Fibroblast of lung (primary cell): ENCODE measurements around the gene ING1. TPM values are rescaled to one million over a fixed set of nuclear protein-coding genes. Genes with fewer than 3 reads are reported as not detected.

Experiments
- DNase-seq, 2 donors: peaks; one replicate each; pipeline versions ENCODE4 v3.0.0 to v3.0.0-alpha.2; 2010; ENCODE audit warnings: low read depth in 2 of 2
- H2AFZ ChIP-seq: 2 replicates; pipeline ENCODE4 v1.5.1; 2012; ENCODE audit warnings: low read length, control low read depth, inconsistent platforms
- H3K27ac ChIP-seq: 2 replicates; pipeline ENCODE4 v1.5.1; 2011; ENCODE audit warnings: low read length, control low read depth; ENCODE audit not compliant: insufficient read depth
- H3K27me3 ChIP-seq: 2 replicates; pipeline ENCODE4 v1.5.1; 2011; ENCODE audit warnings: mild to moderate bottlenecking, low read length; ENCODE audit not compliant: control insufficient read depth, insufficient read depth
- H3K36me3 ChIP-seq: 2 replicates; pipeline ENCODE4 v1.5.1; 2011; ENCODE audit warnings: low read length; ENCODE audit not compliant: control insufficient read depth, insufficient read depth
- H3K4me1 ChIP-seq: 2 replicates; pipeline ENCODE4 v1.5.1; 2011; ENCODE audit warnings: low read length; ENCODE audit not compliant: control insufficient read depth, insufficient read depth; ENCODE audit errors: extremely low read depth
- H3K4me2 ChIP-seq: 2 replicates; pipeline ENCODE4 v1.5.1; 2011; ENCODE audit warnings: low read length, control low read depth; ENCODE audit not compliant: insufficient read depth; ENCODE audit errors: extremely low read depth
- H3K4me3 ChIP-seq, 4 experiments: fragments of 200-600 bp in 1 of 4; sonication (generic) in 1 of 4; replicated peaks in 1 of 4; 2 replicates each; pipeline ENCODE4 v1.5.1; 2011 to 2016; ENCODE audit warnings: low read length in 4 of 4, low read depth in 3 of 4, mild to moderate bottlenecking in 3 of 4, control low read depth in 2 of 4, inconsistent platforms in 1 of 4, mixed read lengths in 1 of 4; ENCODE audit not compliant: insufficient read depth in 1 of 4; ENCODE audit errors: control extremely low read depth in 1 of 4
- H3K79me2 ChIP-seq: 2 replicates; pipeline ENCODE4 v1.5.1; 2012; ENCODE audit warnings: mild to moderate bottlenecking, low read length, inconsistent platforms; ENCODE audit not compliant: control insufficient read depth, insufficient read depth
- H3K9ac ChIP-seq: 2 replicates; pipeline ENCODE4 v1.5.1; 2011; ENCODE audit warnings: mild to moderate bottlenecking, low read length, control low read depth; ENCODE audit not compliant: insufficient read depth
- H3K9me3 ChIP-seq: 2 replicates; pipeline ENCODE4 v1.5.1; 2012; ENCODE audit warnings: low read depth, low read length; ENCODE audit not compliant: control insufficient read depth, insufficient read depth
- H4K20me1 ChIP-seq: 2 replicates; pipeline ENCODE4 v1.5.1; 2011; ENCODE audit warnings: low read length; ENCODE audit not compliant: control insufficient read depth, insufficient read depth; ENCODE audit errors: extremely low read depth
- CTCF ChIP-seq, 2 donors: IDR thresholded peaks in 1 of 2; conservative IDR thresholded peaks in 1 of 2; 1 replicate in 1 of 2; 2 replicates in 1 of 2; pipeline ENCODE4 v1.5.1; 2011 to 2012; ENCODE audit warnings: low read length in 2 of 2, control low read depth in 1 of 2, inconsistent platforms in 1 of 2, low read depth in 1 of 2, mild to moderate bottlenecking in 1 of 2
- EZH2 ChIP-seq: IDR thresholded peaks from 2 replicates; pipeline ENCODE4 v1.5.1; 2012; ENCODE audit warnings: low read length, control low read depth, mild to moderate bottlenecking; ENCODE audit errors: missing control alignments
- polyA plus RNA-seq, 2 donors: library from polyadenylated mRNA; depleted of rRNA in 1 of 2; stranded (reverse) in 1 of 2; unstranded in 1 of 2; fragments of >200 nt; gene quantifications; 2 replicates each; pipeline ENCODE4 v1.2.1, GENCODE V29; 2011 to 2012; ENCODE audit warnings: missing spikeins in 1 of 2
- total RNA-seq: library from RNA; depleted of rRNA; stranded (reverse); fragments of >200 nt; gene quantifications from 2 replicates; pipeline ENCODE4 v1.2.1, GENCODE V29; 2014

ING1 gene
- total and polyA plus RNA-seq, 2 donors (not counting 1 experiment from before 2014, with no cell fraction given), result 7.9 to 13.0 TPM

DNA sequence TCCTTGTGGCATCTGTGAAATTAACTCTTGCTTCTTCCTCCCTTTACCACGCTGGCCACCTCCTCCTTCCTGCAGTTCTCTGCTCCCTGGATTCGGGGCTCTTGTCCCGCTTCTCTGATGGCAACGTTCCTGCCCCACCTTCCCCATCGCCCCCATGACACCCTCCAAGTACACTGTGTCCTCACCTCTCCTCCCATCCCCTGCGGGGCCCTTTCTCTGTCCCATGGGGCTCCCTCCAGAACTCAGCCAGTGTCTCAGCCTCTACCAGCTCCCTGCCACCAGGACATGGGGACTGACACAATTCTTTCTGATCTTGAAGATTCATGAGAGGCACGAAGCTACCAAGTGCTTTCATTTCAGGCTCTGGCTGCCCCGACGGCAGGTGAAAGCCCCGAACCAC is 16.7 kb upstream of the ING1 start:
- Histone ChIP-seq H3K4me2 (no peak overlapping the region), H3K9ac (no peak overlapping the region), H4K20me1 (no peaks in the 10 kb centered on the region), H3K27me3 (no peaks in the 10 kb centered on the region), H3K9me3 (no peaks in the 10 kb centered on the region), H3K79me2 (peaks cover 12% of the 10 kb centered on the region), H2AFZ (no peak overlapping the region), H3K27ac (no peak overlapping the region), H3K4me3 (no peak overlapping the region), H3K36me3 (peaks cover 8% of the 10 kb centered on the region), H3K4me1 (no peaks in the 10 kb centered on the region)
- no peak for DNase-seq
- no peak for TF ChIP-seq EZH2

- TF ChIP-seq CTCF (conservative IDR thresholded peaks at IDR 0.05 in 1 of 2, IDR thresholded peaks at IDR 0.05 in 1 of 2; ENCODE audit: low read depth in 1 of 2, low read length in 2 of 2) (no peak), EZH2 (no peak)
- no peak overlapping the region for H3K4me3 ChIP-seq
- H4K20me1 ChIP-seq, result no peaks in the 10 kb centered on the region
- H3K4me1 ChIP-seq, result peaks cover 5% of the 10 kb centered on the region
- H3K36me3 ChIP-seq, result peaks cover 8% of the 10 kb centered on the region
- DNase-seq, result no peak
- H3K9ac ChIP-seq, result no peak overlapping the region
- no peak overlapping the region for H2AFZ ChIP-seq
- H3K27me3 ChIP-seq, result no peaks in the 10 kb centered on the region
- no peak overlapping the region for H3K4me2 ChIP-seq
- H3K79me2 ChIP-seq, result peaks cover 13% of the 10 kb centered on the region
- H3K9me3 ChIP-seq, result no peaks in the 10 kb centered on the region
- no peak overlapping the region for H3K27ac ChIP-seq
Observed at GRCh38 chr13:110697842-110698241, 15.7 kb upstream of the ING1 start.

DNA sequence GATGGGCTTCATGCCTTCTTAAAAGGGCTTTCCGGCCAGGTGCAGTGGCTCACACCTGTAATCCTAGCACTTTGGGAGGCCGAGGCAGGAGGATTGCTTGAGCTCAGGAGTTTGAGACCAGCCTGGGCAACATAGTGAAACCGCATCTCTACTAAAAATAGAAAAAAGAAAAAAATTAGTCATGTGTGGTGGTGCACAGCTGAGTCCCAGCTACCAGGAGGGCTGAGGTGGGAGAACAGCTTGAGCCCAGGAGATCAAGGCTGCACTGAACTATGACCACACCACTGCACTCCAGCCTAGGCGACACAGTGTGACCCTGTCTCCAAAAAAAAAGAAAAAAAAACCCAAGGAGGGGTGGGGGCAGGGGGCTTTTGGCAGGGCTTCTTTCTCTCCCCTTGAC is 14.8 kb upstream of the ING1 start:
- no peak overlapping the region for H3K27ac ChIP-seq
- H4K20me1 ChIP-seq, result no peaks in the 10 kb centered on the region
- H3K9me3 ChIP-seq, result no peaks in the 10 kb centered on the region
- no peak for DNase-seq
- H2AFZ ChIP-seq, result no peak overlapping the region
- no peak overlapping the region for H3K4me3 ChIP-seq
- peaks cover 8% of the 10 kb centered on the region for H3K36me3 ChIP-seq
- no peak overlapping the region for H3K4me2 ChIP-seq
- H3K4me1 ChIP-seq, result peaks cover 14% of the 10 kb centered on the region
- TF ChIP-seq EZH2 (no peak), CTCF (conservative IDR thresholded peaks at IDR 0.05 in 1 of 2, IDR thresholded peaks at IDR 0.05 in 1 of 2; ENCODE audit: low read depth in 1 of 2, low read length in 2 of 2) (no peak)
- peaks cover 18% of the 10 kb centered on the region for H3K79me2 ChIP-seq
- no peaks in the 10 kb centered on the region for H3K27me3 ChIP-seq
- H3K9ac ChIP-seq, result no peak overlapping the region
